ENCODE data around the gene DEF6. TPM values are rescaled to one million over a fixed set of nuclear protein-coding genes. Genes with fewer than 3 reads are reported as not detected.

The DEF6 gene
- total and polyA plus RNA-seq, 2 experiments from 2014 or later = 5.1 to 7.2 TPM

GRCh38 chr6:35356391-35356790 lies 58.8 kb downstream of the DEF6 start (continued):
- TF ChIP-seq ZNF331 (CRISPR knock-in tag; IDR thresholded peaks at IDR 0.05; ENCODE audit: low read depth) (no peak), EZH2 (IDR thresholded peaks at IDR 0.05; ENCODE audit: low read depth, unreplicated experiment) (no peak), ETS1 (IDR thresholded peaks at IDR 0.05) (no peak), NANOG (IDR thresholded peaks at IDR 0.05; ENCODE audit: borderline replicate concordance) (no peak), POLR2AphosphoS5 (IDR thresholded peaks at IDR 0.05; ENCODE audit: low read depth) (no peak), ZNF114 (CRISPR knock-in tag; IDR thresholded peaks at IDR 0.05) (no peak), CREB1 (CRISPR knock-in tag; IDR thresholded peaks at IDR 0.05; ENCODE audit: low read depth) (no peak), JUNB (IDR thresholded peaks at IDR 0.05; ENCODE audit: unreplicated experiment) (no peak)
- TF ChIP-seq, protein P1, sequence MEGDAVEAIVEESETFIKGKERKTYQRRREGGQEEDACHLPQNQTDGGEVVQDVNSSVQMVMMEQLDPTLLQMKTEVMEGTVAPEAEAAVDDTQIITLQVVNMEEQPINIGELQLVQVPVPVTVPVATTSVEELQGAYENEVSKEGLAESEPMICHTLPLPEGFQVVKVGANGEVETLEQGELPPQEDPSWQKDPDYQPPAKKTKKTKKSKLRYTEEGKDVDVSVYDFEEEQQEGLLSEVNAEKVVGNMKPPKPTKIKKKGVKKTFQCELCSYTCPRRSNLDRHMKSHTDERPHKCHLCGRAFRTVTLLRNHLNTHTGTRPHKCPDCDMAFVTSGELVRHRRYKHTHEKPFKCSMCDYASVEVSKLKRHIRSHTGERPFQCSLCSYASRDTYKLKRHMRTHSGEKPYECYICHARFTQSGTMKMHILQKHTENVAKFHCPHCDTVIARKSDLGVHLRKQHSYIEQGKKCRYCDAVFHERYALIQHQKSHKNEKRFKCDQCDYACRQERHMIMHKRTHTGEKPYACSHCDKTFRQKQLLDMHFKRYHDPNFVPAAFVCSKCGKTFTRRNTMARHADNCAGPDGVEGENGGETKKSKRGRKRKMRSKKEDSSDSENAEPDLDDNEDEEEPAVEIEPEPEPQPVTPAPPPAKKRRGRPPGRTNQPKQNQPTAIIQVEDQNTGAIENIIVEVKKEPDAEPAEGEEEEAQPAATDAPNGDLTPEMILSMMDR (conservative IDR thresholded peaks at IDR 0.05; ENCODE audit: low read depth in 2 of 2) = no peak
- TF ChIP-seq, protein P2, sequence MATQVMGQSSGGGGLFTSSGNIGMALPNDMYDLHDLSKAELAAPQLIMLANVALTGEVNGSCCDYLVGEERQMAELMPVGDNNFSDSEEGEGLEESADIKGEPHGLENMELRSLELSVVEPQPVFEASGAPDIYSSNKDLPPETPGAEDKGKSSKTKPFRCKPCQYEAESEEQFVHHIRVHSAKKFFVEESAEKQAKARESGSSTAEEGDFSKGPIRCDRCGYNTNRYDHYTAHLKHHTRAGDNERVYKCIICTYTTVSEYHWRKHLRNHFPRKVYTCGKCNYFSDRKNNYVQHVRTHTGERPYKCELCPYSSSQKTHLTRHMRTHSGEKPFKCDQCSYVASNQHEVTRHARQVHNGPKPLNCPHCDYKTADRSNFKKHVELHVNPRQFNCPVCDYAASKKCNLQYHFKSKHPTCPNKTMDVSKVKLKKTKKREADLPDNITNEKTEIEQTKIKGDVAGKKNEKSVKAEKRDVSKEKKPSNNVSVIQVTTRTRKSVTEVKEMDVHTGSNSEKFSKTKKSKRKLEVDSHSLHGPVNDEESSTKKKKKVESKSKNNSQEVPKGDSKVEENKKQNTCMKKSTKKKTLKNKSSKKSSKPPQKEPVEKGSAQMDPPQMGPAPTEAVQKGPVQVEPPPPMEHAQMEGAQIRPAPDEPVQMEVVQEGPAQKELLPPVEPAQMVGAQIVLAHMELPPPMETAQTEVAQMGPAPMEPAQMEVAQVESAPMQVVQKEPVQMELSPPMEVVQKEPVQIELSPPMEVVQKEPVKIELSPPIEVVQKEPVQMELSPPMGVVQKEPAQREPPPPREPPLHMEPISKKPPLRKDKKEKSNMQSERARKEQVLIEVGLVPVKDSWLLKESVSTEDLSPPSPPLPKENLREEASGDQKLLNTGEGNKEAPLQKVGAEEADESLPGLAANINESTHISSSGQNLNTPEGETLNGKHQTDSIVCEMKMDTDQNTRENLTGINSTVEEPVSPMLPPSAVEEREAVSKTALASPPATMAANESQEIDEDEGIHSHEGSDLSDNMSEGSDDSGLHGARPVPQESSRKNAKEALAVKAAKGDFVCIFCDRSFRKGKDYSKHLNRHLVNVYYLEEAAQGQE (IDR thresholded peaks at IDR 0.05; ENCODE audit: unreplicated experiment) = no peak

- DNase-seq (ENCODE audit: low spot score) (no peak), ATAC-seq (no peak)
- Mint-ChIP-seq H3K4me3 (no peak overlapping the region), H3K36me3 (ENCODE audit: low read depth) (peaks cover 28% of the 10 kb centered on the region), H3K4me1 (peaks cover 30% of the 10 kb centered on the region), H3K9me3 (no peaks in the 10 kb centered on the region), H3K27me3 (ENCODE audit: insufficient read depth, low read depth, poor library complexity) (peaks cover 2% of the 10 kb centered on the region), H3K27ac (no peak overlapping the region)
- no peak overlapping the region for H3K27ac ChIP-seq (ENCODE audit: low read depth)
- no peak overlapping the region for H3K4me2 ChIP-seq
- no peaks in the 10 kb centered on the region; the same call in 1 of the 2 replicates for H4K20me1 ChIP-seq (replicated peaks; ENCODE audit: insufficient read depth)
- H3K9me2 ChIP-seq (ENCODE audit: insufficient read depth) = no peaks in the 10 kb centered on the region
- no peaks in the 10 kb centered on the region for H3F3A ChIP-seq (replicated peaks; ENCODE audit: low read depth)
- H3K4me3 ChIP-seq = no peak overlapping the region
- peaks cover 18% of the 10 kb centered on the region for H3K4me1 ChIP-seq (ENCODE audit: insufficient read depth)
- H3K27me3 ChIP-seq (ENCODE audit: insufficient read depth) = no peaks in the 10 kb centered on the region
- H2AFZ ChIP-seq = no peak overlapping the region
- H3K36me3 ChIP-seq (ENCODE audit: insufficient read depth) = 0 out of 2 replicates have a peak, but pooled peaks cover 3% of the 10 kb centered on the region
- H3K79me2 ChIP-seq (replicated peaks; ENCODE audit: insufficient read depth) = 0 out of 2 replicates have a peak, but pooled peaks cover 3% of the 10 kb centered on the region
- TF ChIP-seq NANOG (IDR thresholded peaks at IDR 0.05; ENCODE audit: borderline replicate concordance) (no peak), CREB1 (CRISPR knock-in tag; IDR thresholded peaks at IDR 0.05; ENCODE audit: low read depth) (no peak), ETS1 (IDR thresholded peaks at IDR 0.05) (no peak)
- TF ChIP-seq, protein P3, sequence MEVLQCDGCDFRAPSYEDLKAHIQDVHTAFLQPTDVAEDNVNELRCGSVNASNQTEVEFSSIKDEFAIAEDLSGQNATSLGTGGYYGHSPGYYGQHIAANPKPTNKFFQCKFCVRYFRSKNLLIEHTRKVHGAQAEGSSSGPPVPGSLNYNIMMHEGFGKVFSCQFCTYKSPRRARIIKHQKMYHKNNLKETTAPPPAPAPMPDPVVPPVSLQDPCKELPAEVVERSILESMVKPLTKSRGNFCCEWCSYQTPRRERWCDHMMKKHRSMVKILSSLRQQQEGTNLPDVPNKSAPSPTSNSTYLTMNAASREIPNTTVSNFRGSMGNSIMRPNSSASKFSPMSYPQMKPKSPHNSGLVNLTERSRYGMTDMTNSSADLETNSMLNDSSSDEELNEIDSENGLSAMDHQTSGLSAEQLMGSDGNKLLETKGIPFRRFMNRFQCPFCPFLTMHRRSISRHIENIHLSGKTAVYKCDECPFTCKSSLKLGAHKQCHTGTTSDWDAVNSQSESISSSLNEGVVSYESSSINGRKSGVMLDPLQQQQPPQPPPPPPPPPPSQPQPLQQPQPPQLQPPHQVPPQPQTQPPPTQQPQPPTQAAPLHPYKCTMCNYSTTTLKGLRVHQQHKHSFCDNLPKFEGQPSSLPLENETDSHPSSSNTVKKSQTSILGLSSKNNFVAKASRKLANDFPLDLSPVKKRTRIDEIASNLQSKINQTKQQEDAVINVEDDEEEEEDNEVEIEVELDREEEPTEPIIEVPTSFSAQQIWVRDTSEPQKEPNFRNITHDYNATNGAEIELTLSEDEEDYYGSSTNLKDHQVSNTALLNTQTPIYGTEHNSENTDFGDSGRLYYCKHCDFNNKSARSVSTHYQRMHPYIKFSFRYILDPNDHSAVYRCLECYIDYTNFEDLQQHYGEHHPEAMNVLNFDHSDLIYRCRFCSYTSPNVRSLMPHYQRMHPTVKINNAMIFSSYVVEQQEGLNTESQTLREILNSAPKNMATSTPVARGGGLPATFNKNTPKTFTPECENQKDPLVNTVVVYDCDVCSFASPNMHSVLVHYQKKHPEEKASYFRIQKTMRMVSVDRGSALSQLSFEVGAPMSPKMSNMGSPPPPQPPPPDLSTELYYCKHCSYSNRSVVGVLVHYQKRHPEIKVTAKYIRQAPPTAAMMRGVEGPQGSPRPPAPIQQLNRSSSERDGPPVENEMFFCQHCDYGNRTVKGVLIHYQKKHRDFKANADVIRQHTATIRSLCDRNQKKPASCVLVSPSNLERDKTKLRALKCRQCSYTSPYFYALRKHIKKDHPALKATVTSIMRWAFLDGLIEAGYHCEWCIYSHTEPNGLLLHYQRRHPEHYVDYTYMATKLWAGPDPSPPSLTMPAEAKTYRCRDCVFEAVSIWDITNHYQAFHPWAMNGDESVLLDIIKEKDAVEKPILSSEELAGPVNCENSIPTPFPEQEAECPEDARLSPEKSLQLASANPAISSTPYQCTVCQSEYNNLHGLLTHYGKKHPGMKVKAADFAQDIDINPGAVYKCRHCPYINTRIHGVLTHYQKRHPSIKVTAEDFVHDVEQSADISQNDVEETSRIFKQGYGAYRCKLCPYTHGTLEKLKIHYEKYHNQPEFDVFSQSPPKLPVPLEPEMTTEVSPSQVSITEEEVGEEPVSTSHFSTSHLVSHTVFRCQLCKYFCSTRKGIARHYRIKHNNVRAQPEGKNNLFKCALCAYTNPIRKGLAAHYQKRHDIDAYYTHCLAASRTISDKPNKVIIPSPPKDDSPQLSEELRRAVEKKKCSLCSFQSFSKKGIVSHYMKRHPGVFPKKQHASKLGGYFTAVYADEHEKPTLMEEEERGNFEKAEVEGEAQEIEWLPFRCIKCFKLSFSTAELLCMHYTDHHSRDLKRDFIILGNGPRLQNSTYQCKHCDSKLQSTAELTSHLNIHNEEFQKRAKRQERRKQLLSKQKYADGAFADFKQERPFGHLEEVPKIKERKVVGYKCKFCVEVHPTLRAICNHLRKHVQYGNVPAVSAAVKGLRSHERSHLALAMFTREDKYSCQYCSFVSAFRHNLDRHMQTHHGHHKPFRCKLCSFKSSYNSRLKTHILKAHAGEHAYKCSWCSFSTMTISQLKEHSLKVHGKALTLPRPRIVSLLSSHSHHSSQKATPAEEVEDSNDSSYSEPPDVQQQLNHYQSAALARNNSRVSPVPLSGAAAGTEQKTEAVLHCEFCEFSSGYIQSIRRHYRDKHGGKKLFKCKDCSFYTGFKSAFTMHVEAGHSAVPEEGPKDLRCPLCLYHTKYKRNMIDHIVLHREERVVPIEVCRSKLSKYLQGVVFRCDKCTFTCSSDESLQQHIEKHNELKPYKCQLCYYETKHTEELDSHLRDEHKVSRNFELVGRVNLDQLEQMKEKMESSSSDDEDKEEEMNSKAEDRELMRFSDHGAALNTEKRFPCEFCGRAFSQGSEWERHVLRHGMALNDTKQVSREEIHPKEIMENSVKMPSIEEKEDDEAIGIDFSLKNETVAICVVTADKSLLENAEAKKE (CRISPR knock-in tag; IDR thresholded peaks at IDR 0.05) = no peak
Observed at GRCh38 chr6:35357677-35358076, 60.1 kb downstream of the DEF6 start.

Measured in GM23338 (cell line).